Stomach (tissue), 9 donors: Measurements from ENCODE around the gene NELL1. TPM values are rescaled to one million over a fixed set of nuclear protein-coding genes. Genes with fewer than 3 reads are reported as not detected.

Source experiments
- DNase-seq, 2 donors: peaks; one replicate each; pipeline versions ENCODE4 v3.0.0 to v3.0.0-alpha.2; 2013 to 2019
- H3K27ac ChIP-seq, 5 donors: fragments of 200-600 bp in 4 of 5; sonication (generic) in 4 of 5; one replicate each; pipeline ENCODE4 v1.5.1; 2013 to 2019; ENCODE audit warnings: mild to moderate bottlenecking in 1 of 5, moderate library complexity in 1 of 5
- H3K27me3 ChIP-seq, 3 donors: fragments of 200-600 bp; sonication (generic); one replicate each; pipeline ENCODE4 v1.5.1; 2017 to 2019; ENCODE audit warnings: mixed run types in 1 of 3
- H3K36me3 ChIP-seq, 4 donors: fragments of 200-600 bp; sonication (generic); 1 replicate in 3 of 4; 2 replicates in 1 of 4; pipeline ENCODE4 v1.5.1; 2016 to 2019
- H3K4me1 ChIP-seq, 4 donors: fragments of 200-600 bp; sonication (generic); one replicate each; pipeline ENCODE4 v1.5.1; 2016 to 2019
- H3K4me3 ChIP-seq, 4 donors: fragments of 200-600 bp; sonication (generic) in 3 of 4; one replicate each; pipeline ENCODE4 v1.5.1; 2016 to 2019; ENCODE audit warnings: mild to moderate bottlenecking in 1 of 4
- H3K9me3 ChIP-seq, 4 donors: fragments of 200-600 bp; sonication (generic); one replicate each; pipeline ENCODE4 v1.5.1; 2016 to 2019
- EP300 ChIP-seq: sonication (generic); formaldehyde crosslinking; IDR thresholded peaks from one replicate; pipeline ENCODE4 v1.6.1; 2017; ENCODE audit warnings: antibody characterized with exemption
- POLR2A ChIP-seq, 4 donors: fragments of 450-650 bp; IDR thresholded peaks; one replicate each; pipeline ENCODE4 v1.6.1; 2016; ENCODE audit warnings: antibody characterized with exemption in 4 of 4, control low read depth in 2 of 4, mild to moderate bottlenecking in 1 of 4, moderate library complexity in 1 of 4
- POLR2AphosphoS5 ChIP-seq, 3 donors: sonication (generic); formaldehyde crosslinking; IDR thresholded peaks; one replicate each; pipeline ENCODE4 v1.6.1; 2016; ENCODE audit warnings: antibody characterized with exemption in 3 of 3
- WGBS, 5 donors: extraction: QIAGEN DNeasy Blood & Tissue Kit in 3 of 5; methylation state at CpG; one replicate each; pipeline versions ENCODE4 v1.1.5 to v1.1.7; 2013 to 2018; 5-methylcytosine and 5-hydroxymethylcytosine counted together
- intact Hi-C: fragments of 100-400 bp; cut with DNase I; formaldehyde crosslinking; loops from one replicate; pipeline ENCODE4 v1.15.1; 2023; ENCODE audit warnings: low total_unique reads
- polyA plus RNA-seq, 3 donors: library from polyadenylated mRNA; stranded (reverse); fragments of 200-250 nt; gene quantifications; one replicate each; pipeline ENCODE4 v1.2.3, GENCODE V29; 2013
- small RNA-seq, 4 donors: library from RNA; depleted of rRNA; stranded (forward); fragments of <200 nt; gene quantifications; one replicate each; pipeline ENCODE3, GENCODE V24; 2016
- total RNA-seq, 5 donors: library from RNA; depleted of rRNA; stranded (reverse); fragments of >200 nt; gene quantifications; one replicate each; pipeline versions ENCODE4 v1.1.0 to v1.2.3, GENCODE V29; 2014 to 2016
- TF ChIP-seq, protein P1 (sequence below), 7 experiments: fragments of 450-650 bp in 4 of 7; fragments of 200-600 bp in 3 of 7; sonication (generic) in 3 of 7; IDR thresholded peaks; one replicate each; pipeline ENCODE4 v1.5.1; 2016 to 2019; ENCODE audit warnings: antibody characterized with exemption in 7 of 7, control low read depth in 2 of 7, mild to moderate bottlenecking in 1 of 7
- donor health status: healthy with polysubstance abuse.
- donor health status: Bipolar disorder and iron deficiency.
- donor health status: healthy.

NELL1 gene
- total and polyA plus RNA-seq, 8 donors, result 0.05 to 15.4 (median 2.7) TPM; not detected in 5

DNA sequence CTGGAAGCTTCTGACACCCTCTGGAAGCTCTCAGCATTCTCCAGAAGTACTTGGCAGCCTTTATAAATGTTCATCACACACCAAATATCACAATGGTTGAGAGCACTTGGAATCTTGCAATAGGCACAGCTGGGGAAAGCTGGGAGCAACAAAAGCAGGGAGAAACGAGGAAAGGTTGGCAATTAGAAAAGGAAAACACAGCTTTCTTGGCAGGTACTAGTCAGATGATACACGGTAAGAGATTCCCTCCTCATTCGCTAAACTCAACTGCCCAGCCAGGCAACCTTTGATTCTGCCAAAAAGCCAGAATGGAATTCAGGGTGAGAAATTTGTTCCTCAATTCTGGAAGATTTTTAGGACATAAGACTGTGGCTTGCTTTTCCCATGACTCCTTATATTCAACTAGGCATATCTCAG lies 946.6 kb downstream of the NELL1 start:
- DNase-seq, result peak in 1 of 2 donors; percentile 21
- H3K27me3 ChIP-seq, result no peaks in the 10 kb centered on the region
- intact Hi-C loops, result no loop called here
- no peaks in the 10 kb centered on the region for H3K36me3 ChIP-seq
- WGBS, 5 donors, result 39 to 55% (median 47%) methylated on average over 3 of the region's 3 CpGs
- H3K4me1 ChIP-seq, result no peaks in the 10 kb centered on the region
- no peaks in the 10 kb centered on the region for H3K9me3 ChIP-seq
- no peak overlapping the region for H3K4me3 ChIP-seq
- H3K27ac ChIP-seq, result no peak overlapping the region
- TF ChIP-seq POLR2AphosphoS5 (IDR thresholded peaks at IDR 0.05) (no peak), POLR2A (IDR thresholded peaks at IDR 0.05) (no peak), EP300 (no peak)
- TF ChIP-seq, protein P1, sequence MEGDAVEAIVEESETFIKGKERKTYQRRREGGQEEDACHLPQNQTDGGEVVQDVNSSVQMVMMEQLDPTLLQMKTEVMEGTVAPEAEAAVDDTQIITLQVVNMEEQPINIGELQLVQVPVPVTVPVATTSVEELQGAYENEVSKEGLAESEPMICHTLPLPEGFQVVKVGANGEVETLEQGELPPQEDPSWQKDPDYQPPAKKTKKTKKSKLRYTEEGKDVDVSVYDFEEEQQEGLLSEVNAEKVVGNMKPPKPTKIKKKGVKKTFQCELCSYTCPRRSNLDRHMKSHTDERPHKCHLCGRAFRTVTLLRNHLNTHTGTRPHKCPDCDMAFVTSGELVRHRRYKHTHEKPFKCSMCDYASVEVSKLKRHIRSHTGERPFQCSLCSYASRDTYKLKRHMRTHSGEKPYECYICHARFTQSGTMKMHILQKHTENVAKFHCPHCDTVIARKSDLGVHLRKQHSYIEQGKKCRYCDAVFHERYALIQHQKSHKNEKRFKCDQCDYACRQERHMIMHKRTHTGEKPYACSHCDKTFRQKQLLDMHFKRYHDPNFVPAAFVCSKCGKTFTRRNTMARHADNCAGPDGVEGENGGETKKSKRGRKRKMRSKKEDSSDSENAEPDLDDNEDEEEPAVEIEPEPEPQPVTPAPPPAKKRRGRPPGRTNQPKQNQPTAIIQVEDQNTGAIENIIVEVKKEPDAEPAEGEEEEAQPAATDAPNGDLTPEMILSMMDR (IDR thresholded peaks at IDR 0.05), result no peak

DNA sequence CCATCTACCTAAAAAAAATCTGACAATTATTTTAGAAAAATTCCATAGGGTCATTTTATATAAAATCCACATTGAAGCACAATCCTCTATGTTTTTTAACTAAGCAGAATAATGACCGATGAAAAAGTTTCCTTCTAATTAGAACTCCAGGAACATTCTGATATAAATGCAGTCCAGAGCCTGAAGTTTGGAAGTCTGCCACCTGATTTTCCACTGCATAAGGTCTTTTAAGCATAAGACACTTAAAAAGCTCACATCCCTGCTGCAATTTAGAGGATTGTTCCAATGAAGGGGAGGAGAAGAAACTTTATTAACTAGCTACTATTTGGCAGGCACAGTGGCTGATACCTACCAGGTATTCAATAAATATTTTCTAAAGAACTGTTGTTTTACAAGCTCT lies 953.2 kb downstream of the NELL1 start:
- no peaks in the 10 kb centered on the region for H3K4me1 ChIP-seq
- TF ChIP-seq, protein P1 (IDR thresholded peaks at IDR 0.05), result no peak
- TF ChIP-seq POLR2AphosphoS5 (IDR thresholded peaks at IDR 0.05), result no peak
- TF ChIP-seq EP300, result no peak
- TF ChIP-seq POLR2A (IDR thresholded peaks at IDR 0.05), result no peak
- H3K36me3 ChIP-seq, result no peaks in the 10 kb centered on the region
- H3K27ac ChIP-seq, result no peak overlapping the region
- peaks cover 0 to 5% (median 0%) of the 10 kb centered on the region in 4 donors for H3K9me3 ChIP-seq
- intact Hi-C loops, result no loop called here
- H3K4me3 ChIP-seq, result no peak overlapping the region
- H3K27me3 ChIP-seq, result no peaks in the 10 kb centered on the region
- 75 to 96% (median 91%) methylated on average over 1 of the region's 1 CpG for WGBS, 5 donors
- peak in 1 of 2 donors; percentile 9 for DNase-seq

DNA sequence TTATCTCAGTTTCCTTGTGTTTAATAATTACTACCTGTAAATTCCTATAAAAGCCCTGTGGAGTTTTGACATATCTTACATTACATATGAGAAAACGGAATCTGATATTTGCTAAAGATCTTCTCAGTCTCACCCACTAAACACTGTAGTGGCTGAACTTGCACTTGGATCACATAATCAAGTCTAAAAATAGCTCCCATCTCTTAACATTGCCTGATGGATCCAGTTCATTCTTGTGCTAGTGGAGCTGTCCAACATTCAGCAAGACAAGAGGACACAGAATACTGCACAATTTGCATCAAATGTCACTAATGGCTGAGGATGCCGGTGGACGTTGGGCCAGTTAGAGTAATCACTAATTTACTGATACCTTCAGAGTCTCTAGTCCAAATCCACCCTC lies 953.6 kb downstream of the NELL1 start:
- peak in 1 of 2 donors; percentile 30 for DNase-seq
- no peak overlapping the region for H3K27ac ChIP-seq
- peaks cover 0 to 5% (median 0%) of the 10 kb centered on the region in 4 donors for H3K9me3 ChIP-seq
- TF ChIP-seq EP300, result no peak
- TF ChIP-seq, protein P1 (IDR thresholded peaks at IDR 0.05), result no peak
- TF ChIP-seq POLR2A (IDR thresholded peaks at IDR 0.05), result no peak
- TF ChIP-seq POLR2AphosphoS5 (IDR thresholded peaks at IDR 0.05), result no peak
- intact Hi-C loops, result no loop called here
- WGBS, 5 donors, result 60 to 75% (median 67%) methylated on average over 3 of the region's 3 CpGs
- no peaks in the 10 kb centered on the region for H3K27me3 ChIP-seq
- H3K36me3 ChIP-seq, result no peaks in the 10 kb centered on the region
- no peak overlapping the region for H3K4me3 ChIP-seq
- H3K4me1 ChIP-seq, result no peaks in the 10 kb centered on the region

Small RNAs within 50 kb of the gene (small RNA-seq; reads per million reads assigned to genes)
- gene RNA5SP336, result 194 to 1,035 (median 433) reads per million in 4 donors
- gene RNA5SP337, result 0 reads per million in 4 donors

Other genes starting within 250 kb of the NELL1 start
- not detected for gene SLC6A5, start 70.0 kb upstream of the NELL1 start, total RNA-seq
- gene SLC6A5, start 70.0 kb upstream of the NELL1 start, polyA plus RNA-seq, result not detected